GM19455 (cell line): ENCODE results near the gene GPR39.

ENCODE experiments used
- ATAC-seq: cut with Tn5 transposase; IDR thresholded peaks from one replicate; pipeline ENCODE4 v1.9.1; 2021; ENCODE audit not compliant: unreplicated experiment

The GPR39 gene

DNA sequence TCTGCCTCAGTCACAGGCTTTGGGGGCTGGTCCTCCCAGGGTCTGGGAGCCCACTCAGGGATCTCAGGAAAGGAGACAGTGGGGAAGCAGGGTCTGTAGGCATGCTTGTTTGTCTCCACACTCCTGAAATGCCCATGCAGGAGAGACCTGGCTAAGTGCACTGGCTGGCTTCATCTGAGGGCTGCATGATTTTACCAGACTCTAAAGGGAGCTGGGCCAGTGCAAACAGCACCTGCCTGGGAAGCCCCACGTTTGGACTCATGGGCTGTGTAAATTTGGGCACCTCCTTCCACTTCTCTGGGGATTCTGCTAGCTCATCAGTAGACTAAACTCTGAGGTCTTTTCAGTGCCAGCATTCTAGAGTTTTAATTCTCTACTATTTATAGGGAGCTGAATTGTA, 219.7 kb downstream of the GPR39 start:
- ATAC-seq, result no peak

GRCh38 chr2:132638313-132639040, 221.9 kb downstream of the GPR39 start:
- no peak for ATAC-seq

DNA sequence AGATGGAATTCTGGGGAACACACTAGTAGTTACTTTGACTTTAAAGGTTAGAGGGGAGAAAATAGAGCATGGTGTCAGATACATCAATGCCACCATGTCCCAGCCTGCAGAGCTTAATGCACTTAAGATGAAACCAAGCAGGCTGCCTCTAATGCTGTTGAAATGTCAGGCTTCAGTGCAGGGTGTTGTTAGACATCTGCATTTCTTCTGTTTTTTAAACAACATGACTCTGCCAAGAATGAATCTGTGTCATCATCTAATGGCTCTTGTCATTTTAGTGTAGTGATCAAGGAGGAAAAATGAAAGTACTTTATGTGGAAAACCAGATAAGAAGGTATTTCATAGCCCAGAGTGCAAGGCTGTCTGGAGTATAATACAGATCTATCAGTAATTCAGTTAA, 223.5 kb downstream of the GPR39 start:
- ATAC-seq, result no peak

DNA sequence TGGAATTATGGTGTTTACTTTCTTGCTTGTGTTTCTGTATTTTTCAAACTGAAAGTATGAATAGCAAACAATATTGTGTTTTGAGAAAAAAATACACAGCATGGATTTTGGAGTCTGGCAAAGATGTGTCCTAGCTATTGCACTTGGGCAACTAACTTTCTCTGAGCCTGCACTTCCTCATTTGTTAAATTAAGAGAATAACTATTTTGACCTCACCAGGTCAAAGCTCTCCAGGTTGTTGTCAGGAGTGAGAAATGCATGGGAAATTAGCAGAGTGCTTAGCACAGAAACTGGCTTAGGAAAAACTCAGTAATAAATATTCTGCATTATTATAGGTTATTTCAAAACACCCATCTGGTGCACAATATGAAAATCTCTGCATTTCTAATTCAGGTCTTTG, 225.2 kb downstream of the GPR39 start:
- ATAC-seq, result no peak

- ATAC-seq, result no peak
These were observed 225.8 kb downstream of the GPR39 start for GRCh38 chr2:132642415-132642814.

GRCh38 chr2:132645176-132645575, 228.6 kb downstream of the GPR39 start:
- no peak for ATAC-seq

DNA sequence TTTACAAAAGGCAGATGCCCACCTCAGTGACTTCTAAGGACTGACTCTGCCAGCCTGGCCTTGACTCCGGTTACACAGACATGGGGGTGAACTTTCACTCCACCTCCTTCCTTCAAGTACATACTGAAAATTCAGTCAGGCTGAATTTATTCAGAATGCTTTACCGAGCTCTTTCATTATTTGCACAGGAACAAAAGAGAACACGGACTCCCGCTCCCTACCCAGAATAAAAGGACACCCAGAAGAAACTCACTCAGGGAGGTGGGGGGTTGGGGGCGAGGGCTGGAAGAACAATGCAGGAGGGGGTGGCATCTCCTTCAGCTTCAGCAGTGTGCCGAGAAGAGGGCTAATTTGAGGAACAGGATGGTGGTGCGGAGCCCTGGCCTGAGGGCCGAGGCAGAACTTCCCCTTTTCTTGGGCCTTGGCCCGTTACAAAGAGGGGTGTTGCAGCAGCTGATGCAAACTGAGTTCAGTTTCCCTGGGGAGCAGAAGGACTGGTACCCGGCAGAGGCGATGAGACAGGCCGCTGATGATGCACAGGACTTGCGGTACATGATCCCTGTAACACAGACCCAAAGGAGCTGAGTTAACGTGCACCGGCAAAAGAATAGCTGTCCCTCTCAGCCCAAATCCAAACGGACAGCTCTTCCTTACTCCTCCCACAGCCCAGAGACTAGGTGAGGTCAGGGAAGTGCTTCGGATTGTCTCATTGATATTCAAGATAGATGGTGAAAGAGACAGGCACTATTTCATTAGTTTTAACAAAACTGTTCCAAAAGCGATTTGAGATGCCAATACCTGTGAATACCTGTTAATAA, 229.3 kb downstream of the GPR39 start:
- ATAC-seq, result no peak

DNA sequence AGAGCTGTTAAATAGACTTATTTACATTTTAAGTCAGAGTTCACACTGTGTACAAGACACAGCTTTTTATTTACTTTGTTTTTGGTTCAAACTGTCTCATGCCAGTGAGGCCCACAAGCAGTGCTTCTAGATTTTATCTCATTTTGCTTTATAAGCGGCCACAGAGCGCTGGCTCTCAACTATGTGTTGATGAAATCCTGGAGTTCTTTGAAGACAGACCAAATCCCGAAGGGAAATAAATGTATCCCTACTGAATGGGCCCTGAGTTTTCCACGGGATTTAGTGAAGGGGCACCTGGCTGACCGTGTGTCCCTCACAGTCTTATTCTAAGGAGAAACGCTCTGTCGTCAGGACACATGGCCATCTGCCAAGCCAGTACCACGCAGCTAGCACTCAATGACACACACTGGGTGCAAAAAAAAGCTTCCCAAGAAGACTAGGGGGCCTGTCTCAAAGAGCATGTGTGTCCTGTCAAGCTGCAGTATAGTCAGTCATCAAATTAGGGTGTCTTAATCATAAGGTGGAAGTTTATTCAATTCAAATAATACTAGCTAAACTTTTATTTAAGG, 230.0 kb downstream of the GPR39 start:
- ATAC-seq, result no peak

DNA sequence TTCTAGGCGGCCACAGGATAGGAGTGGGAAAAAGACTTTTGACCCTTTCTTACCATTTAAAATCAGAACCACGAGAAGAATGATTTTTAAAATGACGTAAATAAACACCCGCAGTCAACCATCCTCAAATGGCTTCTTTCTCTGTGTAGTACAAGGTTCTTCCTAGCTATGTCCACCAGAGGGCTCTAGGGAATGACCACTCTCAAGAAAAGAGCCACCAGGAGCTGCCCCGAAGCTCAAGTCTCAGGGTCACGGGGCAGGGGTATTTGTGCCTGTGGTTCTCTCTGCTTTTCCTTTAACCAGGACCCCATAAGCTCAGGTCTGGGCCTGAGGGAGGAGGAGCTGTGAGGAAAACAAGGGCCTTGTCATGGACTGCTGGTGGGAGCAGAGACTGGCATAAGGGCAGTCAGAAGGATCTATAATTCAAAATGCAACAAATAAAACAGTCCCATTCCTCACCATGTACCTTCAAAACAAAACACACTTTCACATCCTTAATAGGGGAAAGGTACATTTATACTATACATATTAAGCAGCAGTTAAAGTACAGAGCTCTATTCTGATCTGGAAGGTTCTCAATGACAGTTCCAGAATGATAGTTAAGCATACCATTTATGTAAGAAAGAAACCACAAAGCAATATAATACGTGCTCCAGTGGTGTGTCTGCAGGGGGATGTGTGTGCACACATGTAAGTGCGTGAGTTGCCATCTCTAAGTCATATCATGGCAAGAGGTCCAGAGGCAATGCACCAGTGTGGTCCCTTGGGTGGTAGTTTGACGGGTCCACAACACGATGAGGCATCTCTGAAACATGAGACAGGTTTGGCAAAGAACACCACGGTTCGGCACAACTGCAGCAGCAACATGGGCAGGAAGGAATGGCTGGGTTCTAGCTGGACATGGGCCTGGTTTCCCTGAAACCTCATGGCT, 234.8 kb downstream of the GPR39 start:
- no peak for ATAC-seq

DNA sequence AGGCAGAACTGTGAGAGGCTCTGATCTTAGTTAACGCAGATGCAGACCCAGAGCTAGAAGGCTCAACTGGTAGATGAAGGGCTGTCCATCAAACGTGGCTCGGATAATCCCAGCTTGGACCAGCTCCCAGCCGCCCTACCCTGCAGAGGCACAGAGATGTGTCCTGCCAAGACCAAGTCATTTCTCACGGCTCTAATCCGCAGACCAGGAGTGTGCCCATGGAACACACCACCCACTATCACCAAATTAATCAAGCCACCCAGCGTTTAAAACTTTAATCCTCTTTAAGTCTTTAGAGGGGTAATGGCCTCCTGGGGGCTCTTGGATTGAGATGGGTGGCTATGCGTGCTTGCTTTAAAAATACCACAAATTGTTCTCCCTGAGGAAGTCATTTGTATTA, 235.9 kb downstream of the GPR39 start:
- ATAC-seq, result no peak

DNA sequence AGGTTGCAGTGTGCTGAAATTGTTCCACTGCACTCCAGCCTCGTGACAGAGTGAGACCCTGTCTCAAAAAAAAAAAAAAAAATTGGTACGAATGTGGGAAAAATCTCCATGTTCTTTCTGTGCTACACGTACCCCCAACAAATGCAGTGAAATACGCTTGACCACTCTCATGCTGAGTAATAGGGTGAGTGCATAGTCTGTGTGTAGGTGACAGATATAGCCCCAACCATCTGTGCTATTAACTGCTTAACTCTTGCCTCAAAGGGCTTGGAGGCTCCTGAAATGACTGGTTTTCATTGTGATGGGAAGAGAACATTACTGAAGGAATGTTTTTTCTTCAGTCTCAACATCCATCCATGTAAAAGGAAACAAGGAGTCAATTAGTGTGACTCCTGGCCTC, 237.7 kb downstream of the GPR39 start:
- ATAC-seq, result no peak

DNA sequence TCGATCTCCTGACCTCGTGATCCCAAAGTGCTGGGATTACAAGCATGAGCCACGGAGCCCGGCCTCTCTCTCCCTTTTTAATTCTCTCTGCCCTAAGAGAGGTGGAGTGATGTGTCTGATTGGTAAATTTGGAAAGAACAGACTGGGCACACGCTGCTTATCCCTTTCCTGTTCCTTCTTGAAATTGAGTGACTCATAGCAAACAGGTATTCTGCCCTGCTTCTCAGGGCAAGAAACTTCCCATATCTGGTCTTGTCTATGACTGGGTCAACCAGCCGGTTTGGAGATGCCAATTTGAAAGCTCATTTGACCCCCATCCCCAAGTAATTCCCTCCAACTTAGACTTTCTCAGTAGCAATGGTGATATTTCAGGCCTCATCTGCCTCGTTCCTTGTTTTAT, 238.4 kb downstream of the GPR39 start:
- no peak for ATAC-seq

DNA sequence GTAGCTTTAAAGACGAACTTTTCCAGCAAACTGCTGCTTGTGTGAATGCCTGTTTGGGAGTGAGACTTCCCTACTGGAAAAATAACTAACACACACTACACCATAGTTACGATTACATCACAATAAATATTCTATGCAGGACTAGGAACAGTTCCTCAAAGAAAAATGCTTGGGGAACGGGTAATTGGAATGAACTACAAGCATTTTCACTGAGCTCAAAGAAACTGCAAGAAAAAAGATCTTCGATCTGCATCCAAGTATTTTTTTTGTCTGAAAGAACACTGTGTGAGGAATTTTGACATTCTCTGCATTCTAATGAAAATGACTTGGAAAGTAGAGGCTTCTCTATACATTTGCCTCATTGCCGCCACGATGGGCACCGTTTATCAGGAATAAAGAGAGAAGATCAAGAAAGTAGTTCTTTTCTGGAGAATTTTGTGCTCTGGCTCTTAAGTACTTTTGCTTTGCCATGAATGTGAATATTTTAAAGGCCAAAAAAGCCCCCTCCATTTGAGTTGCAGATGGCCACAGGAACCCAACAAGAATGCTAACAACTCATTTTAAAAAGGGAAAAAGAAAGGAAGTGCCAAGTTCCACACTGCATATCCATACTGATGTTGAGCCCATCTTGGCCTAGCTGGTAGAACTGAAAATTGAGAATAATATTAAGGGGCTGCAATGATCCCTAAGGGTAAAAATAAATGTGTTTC, 239.8 kb downstream of the GPR39 start:
- no peak for ATAC-seq

GRCh38 chr2:132659331-132659730, 242.7 kb downstream of the GPR39 start:
- ATAC-seq, result no peak

GRCh38 chr2:132662732-132663131, 246.1 kb downstream of the GPR39 start:
- no peak for ATAC-seq

DNA sequence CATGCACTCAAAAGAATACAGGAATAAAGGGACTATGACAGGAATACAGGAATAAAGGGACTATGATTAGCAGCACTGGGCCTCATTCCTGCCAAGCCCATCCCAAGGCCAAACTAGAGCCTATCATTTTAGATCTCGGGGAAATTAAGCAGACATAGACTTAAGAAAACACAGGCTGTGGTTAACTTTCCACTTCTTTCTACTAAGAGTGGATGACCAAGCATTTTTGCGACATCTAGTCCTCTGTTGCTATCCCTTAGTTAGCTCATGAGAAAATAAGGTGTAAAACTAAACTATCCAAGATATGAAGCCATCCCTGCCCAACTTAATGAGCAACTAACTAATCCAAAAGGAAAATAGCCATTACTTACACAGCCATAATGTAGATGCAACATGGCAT, 247.5 kb downstream of the GPR39 start:
- ATAC-seq, result no peak

DNA sequence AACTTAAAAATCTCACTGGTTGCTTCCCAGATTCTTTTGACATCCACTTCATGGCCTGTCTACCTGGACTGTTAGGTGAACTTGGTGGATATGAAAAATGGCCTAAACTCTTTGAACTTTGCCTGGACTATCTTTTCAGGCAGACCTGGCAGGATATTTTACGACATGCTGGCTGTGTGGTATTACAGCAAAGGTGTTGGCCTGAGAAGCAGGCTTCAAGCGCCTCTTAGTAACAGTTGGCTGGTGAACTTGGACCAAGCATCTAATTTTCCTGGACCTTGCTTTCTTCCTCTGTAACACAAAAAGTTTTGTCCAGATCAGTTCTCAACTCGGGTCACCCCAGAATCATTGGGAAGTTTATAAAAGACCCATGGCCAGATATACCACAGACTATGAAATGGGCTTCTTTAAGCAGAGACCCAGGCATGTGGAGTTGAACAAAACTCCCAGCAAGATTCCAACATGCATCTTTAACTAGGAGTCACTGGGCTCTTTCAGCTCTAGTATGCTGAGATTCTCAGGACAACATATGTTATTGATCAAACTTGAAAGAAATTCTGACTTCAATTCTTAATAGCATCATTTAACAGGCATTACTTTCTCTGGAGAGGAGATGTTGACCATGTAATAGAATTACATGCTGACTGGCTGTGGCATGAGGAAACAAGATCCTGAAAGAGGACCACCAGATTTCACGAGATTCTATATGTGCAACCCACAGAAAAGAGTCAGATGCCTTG, 249.0 kb downstream of the GPR39 start:
- no peak for ATAC-seq

DNA sequence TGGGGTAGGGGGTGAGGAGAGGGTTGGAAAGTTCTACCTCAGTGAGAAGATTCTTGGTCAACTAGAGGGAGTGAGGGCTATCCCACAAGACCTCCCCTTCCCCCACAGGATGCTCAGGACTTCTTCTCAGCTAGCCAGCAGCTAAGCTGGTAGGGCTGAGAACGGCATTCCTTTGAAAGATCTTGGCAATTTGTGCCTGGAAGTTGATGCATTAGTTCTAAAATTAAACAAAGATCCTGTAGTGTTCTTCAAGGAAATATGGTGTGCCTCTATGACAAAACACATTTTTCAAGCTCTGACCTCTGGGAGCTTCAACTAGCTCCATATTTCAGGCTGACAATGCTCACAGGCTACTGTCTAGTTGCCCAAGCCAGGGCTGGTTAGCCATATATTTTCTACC, 251.1 kb downstream of the GPR39 start:
- ATAC-seq, result no peak

DNA sequence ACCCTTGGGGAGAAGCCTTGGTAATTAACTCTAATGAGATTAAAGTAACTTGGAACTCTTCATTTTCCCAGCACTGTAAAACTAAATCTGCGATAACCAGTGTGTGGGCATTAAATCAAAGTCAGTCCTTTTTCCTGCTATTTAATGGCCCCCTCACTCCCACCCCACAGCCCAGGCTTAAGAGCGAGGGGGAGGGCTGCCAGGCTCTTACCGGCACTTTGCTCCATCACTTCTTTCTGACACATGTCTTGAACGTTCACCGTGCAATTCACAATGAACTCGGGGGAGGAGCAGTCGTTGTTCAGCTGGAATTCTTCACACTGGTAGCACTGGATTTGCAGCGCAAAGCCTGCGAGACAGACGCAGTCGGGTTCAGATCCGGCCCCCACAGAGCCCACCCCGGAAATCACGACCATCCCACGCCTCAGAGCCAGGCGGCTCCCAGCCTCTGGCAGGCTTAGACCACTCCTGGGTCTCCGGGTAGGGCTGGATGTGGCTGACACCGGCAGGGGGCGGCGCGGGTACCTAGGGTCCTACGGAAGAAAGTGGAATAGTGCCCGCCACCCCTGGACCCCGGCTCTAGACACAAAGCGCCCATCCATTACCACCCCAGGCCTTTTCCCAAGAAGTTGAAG, 251.7 kb downstream of the GPR39 start:
- ATAC-seq, result no peak
